GM21447 (cell line): ENCODE results near the gene U2AF1L4.
"Not testable (repeated sequence)": the region's sequence is repeated elsewhere in the genome, so short reads cannot be mapped to it uniquely, and the experiment has no call there.

Source experiments
- ATAC-seq: cut with Tn5 transposase; IDR thresholded peaks from one replicate; pipeline ENCODE4 v1.9.1; 2021; ENCODE audit not compliant: unreplicated experiment

U2AF1L4 gene

DNA sequence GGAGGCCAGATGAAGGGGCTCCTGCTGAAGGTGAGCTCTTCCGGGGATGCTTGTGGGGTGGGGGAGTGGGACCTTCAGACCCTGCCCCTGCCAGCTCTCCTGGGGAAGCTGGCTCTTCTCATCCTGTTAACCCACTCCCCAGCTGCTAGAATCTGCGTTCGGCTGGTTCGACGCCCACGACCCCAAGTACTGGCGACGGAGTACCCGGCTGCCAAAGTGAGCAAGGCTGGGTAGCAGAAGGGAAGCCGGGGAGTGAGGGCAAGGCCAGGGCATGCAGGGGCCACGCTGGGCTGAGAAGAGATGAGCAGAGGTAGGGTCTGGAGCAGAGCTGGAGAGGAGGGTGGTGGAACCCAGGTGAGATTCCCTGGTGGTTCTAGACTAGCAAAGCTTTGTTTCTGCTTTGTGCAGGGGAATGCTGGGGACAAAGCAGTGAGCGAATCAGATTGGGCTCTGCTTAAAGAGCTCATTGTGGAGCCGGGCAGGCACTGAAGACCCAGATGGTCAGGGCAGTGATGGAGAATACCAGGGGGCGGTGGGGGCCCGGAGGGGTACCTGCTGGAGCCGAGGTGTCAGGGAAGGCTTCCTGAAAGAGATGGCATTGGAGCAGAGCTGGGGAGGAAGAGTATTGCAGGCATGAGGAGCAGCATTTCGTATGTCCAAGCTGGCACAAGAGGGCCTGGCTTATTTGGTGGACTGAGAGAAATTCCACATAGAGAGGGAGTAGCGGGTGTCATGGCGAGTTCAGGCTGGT lies 17.1 kb downstream of the U2AF1L4 start:
- ATAC-seq: no peak

DNA sequence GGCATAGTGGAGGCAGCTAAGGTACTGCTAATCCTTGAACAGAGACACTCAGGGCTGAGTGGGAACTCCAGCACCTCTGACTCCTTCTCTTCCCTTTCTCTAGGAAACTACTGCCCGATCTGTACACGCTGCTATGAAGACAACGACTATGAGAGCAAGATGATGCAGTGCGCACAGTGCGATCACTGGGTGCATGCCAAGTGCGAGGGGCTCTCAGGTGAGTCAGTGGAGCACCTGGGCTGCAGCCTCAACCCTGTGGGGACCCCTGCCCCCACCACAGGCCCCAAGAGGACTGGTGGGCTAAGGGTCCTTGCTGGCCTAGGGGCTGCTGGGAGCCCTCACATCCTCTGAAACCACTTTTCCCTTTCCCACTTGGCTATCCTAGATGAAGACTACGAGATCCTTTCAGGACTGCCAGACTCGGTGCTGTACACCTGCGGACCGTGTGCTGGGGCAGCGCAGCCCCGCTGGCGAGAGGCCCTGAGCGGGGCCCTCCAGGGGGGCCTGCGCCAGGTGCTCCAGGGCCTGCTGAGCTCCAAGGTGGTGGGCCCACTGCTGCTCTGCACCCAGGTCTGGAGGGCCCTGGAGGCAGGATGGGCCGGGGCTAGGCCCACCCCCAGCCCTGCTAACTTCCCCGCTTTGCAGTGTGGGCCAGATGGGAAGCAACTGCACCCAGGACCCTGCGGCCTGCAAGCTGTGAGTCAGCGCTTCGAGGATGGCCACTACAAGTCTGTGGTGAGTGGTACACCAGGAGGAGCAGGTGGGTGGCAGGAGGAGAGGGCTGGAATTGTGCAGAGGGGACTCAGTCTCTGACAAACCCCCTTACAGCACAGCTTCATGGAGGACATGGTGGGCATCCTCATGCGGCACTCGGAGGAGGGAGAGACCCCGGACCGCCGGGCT lies 17.9 kb downstream of the U2AF1L4 start:
- no peak for ATAC-seq

DNA sequence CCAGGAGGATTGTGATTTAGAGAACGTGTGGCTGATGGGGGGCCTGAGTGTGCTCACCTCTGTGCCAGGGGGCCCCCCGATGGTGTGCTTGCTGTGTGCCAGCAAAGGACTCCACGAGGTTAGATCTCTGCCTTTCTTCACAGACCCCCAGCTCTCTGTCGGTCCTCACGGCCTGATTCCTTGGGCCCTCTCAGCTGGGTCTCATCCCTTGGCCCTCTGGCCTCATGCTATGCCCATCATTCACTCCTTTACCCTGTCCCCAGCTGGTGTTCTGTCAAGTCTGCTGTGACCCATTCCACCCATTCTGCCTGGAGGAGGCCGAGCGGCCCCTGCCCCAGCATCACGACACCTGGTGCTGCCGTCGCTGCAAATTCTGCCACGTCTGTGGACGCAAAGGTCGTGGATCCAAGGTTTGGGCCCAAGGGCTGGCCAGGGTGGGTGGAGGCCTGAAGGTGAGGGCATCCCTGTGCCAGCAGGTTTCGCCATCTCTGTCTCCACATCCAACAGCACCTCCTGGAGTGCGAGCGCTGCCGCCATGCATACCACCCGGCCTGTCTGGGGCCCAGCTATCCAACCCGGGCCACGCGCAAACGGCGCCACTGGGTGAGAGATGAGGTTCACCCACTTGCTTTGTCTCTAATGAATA lies 19.9 kb downstream of the U2AF1L4 start:
- no peak for ATAC-seq

DNA sequence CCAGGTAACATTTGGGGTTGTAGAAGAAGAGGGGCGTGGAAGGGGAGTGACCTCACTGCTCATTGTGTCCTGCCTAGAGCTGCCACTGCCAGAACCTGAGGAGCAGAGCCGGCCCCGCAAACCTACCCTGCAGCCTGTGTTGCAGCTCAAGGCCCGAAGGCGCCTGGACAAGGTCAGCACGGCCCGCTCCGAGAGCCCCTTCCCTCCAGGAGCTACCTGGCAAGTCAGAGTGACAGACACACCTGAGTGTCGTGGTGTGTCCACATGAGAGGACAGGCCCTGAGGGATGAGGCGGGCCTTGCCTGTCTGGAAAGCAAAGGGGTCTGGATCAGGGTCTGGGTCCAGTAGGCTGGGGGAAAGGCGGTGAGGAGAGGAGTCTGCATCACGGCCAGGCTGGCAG lies 20.7 kb downstream of the U2AF1L4 start:
- ATAC-seq: no peak

GRCh38 chr19:35724132-35724531 lies 21.1 kb downstream of the U2AF1L4 start:
- ATAC-seq: not testable (repeated sequence)

DNA sequence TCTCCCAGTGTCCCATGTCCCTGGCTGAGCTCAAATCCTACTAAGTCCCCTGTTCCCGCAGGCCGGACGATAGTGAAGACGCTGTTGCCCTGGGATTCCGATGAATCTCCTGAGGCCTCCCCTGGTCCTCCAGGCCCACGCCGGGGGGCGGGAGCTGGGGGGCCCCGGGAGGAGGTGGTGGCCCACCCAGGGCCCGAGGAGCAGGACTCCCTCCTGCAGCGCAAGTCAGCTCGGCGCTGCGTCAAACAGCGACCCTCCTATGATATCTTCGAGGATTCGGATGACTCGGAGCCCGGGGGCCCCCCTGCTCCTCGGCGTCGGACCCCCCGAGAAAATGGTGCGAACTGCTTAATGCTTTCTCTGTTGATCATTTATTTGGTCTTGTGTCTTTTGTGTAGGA lies 21.5 kb downstream of the U2AF1L4 start:
- no peak for ATAC-seq

GRCh38 chr19:35722897-35723296 lies 22.3 kb downstream of the U2AF1L4 start:
- no peak for ATAC-seq

GRCh38 chr19:35722461-35722860 lies 22.8 kb downstream of the U2AF1L4 start:
- no peak for ATAC-seq

- ATAC-seq: no peak
Measured at GRCh38 chr19:35721374-35721773, 23.8 kb downstream of the U2AF1L4 start.

GRCh38 chr19:35720648-35721047 lies 24.6 kb downstream of the U2AF1L4 start:
- ATAC-seq: no peak

GRCh38 chr19:35720163-35720524 lies 25.1 kb downstream of the U2AF1L4 start:
- no peak for ATAC-seq

GRCh38 chr19:35719402-35720162 lies 25.6 kb downstream of the U2AF1L4 start:
- no peak for ATAC-seq

GRCh38 chr19:35718345-35719041 lies 26.7 kb downstream of the U2AF1L4 start:
- ATAC-seq: no peak

GRCh38 chr19:35717665-35718344 lies 27.4 kb downstream of the U2AF1L4 start, which contains the start of gene KMT2B:
Gene KMT2B (plus strand): TSS chr19:35718003. CDS start chr19:35718019, 16 bp downstream.
- ATAC-seq: no peak

DNA sequence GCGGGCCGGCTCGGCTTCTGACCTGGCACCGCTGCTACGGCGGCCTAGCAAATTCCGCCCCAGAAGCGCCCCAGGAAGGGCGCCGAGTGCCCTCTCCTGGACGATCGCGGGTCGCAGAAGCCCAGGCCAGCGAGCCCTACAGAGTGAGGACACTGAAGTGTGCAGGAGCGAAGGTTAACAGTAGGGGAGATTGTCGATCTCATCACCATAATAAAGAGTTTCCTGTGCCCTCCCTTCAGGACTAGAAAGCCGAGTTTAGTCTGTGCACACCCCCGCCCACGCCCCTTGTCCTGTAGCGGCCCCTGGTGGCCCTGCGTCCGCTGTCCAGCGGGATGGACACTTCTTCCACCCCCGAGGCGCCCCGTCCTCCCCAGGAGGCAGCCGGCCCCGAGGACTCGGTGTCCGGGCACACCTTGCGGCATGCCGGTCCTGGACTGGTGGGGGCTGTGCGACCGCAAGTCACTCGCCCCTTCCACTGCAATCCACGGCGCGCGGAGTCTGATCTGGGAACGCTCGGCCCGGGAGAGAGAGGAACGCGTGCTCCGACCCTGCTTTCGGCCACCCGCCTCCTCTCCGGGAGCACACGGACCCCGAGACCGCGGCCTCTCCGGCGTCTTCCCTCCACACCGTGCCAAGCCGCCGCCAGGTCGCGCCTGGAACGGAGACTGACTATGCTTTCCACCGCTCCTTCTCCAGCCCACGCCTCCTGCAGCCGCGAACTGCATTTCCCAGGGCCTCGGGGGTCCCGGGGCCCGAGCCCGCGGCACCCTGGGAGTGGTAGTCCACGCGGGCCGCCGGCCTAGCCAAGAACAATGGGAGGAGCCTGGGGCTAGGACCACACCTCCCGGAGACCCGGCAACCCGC lies 28.2 kb downstream of the U2AF1L4 start:
- ATAC-seq: peak; percentile 44

GRCh38 chr19:35715981-35716800 lies 29.0 kb downstream of the U2AF1L4 start:
- no peak for ATAC-seq

DNA sequence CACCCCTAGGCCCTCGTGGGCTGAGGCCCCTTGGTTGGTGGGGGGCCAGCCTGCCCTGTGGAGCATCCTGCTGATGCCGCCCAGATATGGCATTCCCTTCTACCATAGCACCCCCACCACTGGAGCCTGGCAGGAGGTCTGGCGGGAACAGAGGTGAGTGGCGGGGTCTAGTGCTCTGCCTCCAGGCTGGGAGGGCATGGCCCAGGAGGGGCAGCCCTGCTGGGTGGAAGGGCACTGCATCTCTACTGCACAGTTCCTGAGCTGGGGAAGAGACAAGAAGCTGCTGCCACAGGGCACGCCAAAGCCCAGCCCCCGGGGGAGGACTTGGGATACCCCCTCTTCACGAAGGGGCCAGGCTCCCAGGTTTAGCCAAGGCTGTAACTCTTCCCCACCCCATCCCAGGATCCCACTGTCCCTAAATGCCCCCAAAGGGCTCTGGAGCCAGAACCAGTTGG lies 29.8 kb downstream of the U2AF1L4 start:
- ATAC-seq: no peak
